ENCODE results near the gene KCNJ9.

- no peak for TF ChIP-seq POLR2A (IDR thresholded peaks at IDR 0.05; ENCODE audit: low read length)
- TF ChIP-seq GATA1 (IDR thresholded peaks at IDR 0.05; ENCODE audit: low read depth, low read length) = no peak
These were observed 49.6 kb downstream of the KCNJ9 start for GRCh38 chr1:160130939-160131338.
